SK-N-SH treated with all-trans-retinoic acid at 6 μM for 48 hours (cell line): ENCODE results near the gene ABI1.

Experiments used
- ARNTL ChIP-seq: fragments of 450-650 bp; formaldehyde crosslinking; IDR thresholded peaks from 2 replicates; pipeline ENCODE4 v1.5.0; 2020; ENCODE audit warnings: low read depth, mild to moderate bottlenecking, moderate library complexity, borderline replicate concordance
- GLIS3 ChIP-seq: fragments of 250-450 bp; sonication (Bioruptor Pico); IDR thresholded peaks from 2 replicates; pipeline ENCODE4 v1.5.0; 2020; ENCODE audit warnings: mild to moderate bottlenecking, moderate library complexity
- OSR1 ChIP-seq: fragments of 250-450 bp; sonication (Bioruptor Pico); IDR thresholded peaks from 2 replicates; pipeline ENCODE4 v1.8.0; 2022; ENCODE audit warnings: moderate library complexity, mild to moderate bottlenecking, inconsistent platforms
- RARB ChIP-seq: fragments of 250-450 bp; sonication (Bioruptor Pico); IDR thresholded peaks from 2 replicates; pipeline ENCODE4 v1.8.0; 2021; ENCODE audit warnings: mild to moderate bottlenecking, moderate library complexity
- ZFP3 ChIP-seq: fragments of 250-450 bp; sonication (Bioruptor Pico); IDR thresholded peaks from 2 replicates; pipeline ENCODE4 v1.5.0; 2020; ENCODE audit warnings: mild to moderate bottlenecking, moderate library complexity
- ZNF565 ChIP-seq: fragments of 450-650 bp; formaldehyde crosslinking; conservative IDR thresholded peaks from 2 replicates; pipeline ENCODE4 v1.5.0; 2020; ENCODE audit warnings: low read depth, mild to moderate bottlenecking, moderate library complexity
- ZNF70 ChIP-seq: fragments of 450-650 bp; formaldehyde crosslinking; IDR thresholded peaks from 2 replicates; pipeline ENCODE4 v1.5.0; 2020; ENCODE audit warnings: mild to moderate bottlenecking, moderate library complexity
- TF ChIP-seq, protein P1 (sequence below): fragments of 250-450 bp; sonication (Bioruptor Pico); IDR thresholded peaks from 2 replicates; pipeline ENCODE4 v1.5.1; 2021; ENCODE audit warnings: mild to moderate bottlenecking, moderate library complexity

DNA sequence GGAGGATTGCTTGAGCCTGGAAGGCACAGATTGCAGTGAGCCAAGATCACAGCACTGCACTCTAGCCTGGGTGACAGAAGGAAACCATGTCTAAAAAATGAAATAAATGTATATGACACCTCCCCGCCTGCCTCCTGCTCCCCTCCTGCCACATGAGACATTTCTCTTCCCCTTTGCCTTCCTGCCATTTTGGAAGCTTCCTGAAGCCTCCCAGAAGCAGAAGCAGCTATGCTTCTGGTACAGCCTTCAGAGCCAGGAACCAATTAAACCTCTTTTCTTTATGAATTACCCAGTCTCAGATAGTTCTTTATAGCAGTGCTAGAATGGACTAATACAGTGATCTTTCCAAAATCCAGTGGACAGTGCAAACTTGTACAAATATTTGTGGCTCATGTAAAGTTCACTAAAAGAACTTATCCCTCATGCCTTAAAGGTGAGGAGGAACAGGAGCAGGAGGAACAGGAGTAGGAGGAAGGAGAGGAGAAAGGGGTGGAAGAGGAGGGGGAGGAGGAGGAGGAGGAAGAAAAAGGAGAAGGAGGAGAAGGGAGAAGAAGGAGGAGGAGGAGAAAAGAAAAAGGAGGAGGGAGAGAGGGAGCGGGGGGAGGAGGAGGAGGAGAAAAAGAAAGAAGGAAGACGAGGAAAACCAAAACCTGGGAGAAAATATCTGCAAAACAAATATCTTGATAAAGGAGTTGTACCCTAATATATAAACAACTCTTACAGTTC is 2.8 kb upstream of the ABI1 start:
- TF ChIP-seq, protein P1, sequence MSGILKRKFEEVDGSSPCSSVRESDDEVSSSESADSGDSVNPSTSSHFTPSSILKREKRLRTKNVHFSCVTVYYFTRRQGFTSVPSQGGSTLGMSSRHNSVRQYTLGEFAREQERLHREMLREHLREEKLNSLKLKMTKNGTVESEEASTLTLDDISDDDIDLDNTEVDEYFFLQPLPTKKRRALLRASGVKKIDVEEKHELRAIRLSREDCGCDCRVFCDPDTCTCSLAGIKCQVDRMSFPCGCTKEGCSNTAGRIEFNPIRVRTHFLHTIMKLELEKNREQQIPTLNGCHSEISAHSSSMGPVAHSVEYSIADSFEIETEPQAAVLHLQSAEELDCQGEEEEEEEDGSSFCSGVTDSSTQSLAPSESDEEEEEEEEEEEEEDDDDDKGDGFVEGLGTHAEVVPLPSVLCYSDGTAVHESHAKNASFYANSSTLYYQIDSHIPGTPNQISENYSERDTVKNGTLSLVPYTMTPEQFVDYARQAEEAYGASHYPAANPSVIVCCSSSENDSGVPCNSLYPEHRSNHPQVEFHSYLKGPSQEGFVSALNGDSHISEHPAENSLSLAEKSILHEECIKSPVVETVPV (CRISPR knock-in tag), result no peak
- TF ChIP-seq ARNTL (CRISPR knock-in tag) (no peak), OSR1 (no peak), ZNF70 (CRISPR knock-in tag) (no peak), RARB (CRISPR knock-in tag) (no peak), ZFP3 (CRISPR knock-in tag) (no peak), GLIS3 (no peak), ZNF565 (CRISPR knock-in tag) (no peak)
